Neural cell (in vitro differentiated cells): ENCODE data around the gene DAPK2.

Experiments used
- EP300 ChIP-seq: fragments of 450-650 bp; conservative IDR thresholded peaks from 2 replicates; pipeline ENCODE4 v1.6.1; 2014; ENCODE audit warnings: antibody characterized with exemption, mild to moderate bottlenecking, moderate library complexity; ENCODE audit not compliant: poor library complexity, severe bottlenecking
- POLR2AphosphoS5 ChIP-seq: IDR thresholded peaks from 2 replicates; pipeline ENCODE4 v1.6.1; 2012
- TF ChIP-seq, protein P1 (sequence below): fragments of 450-650 bp; IDR thresholded peaks from 2 replicates; pipeline ENCODE4 v1.5.1; 2014; ENCODE audit warnings: antibody characterized with exemption, mild to moderate bottlenecking, moderate library complexity; ENCODE audit not compliant: poor library complexity, severe bottlenecking

DNA sequence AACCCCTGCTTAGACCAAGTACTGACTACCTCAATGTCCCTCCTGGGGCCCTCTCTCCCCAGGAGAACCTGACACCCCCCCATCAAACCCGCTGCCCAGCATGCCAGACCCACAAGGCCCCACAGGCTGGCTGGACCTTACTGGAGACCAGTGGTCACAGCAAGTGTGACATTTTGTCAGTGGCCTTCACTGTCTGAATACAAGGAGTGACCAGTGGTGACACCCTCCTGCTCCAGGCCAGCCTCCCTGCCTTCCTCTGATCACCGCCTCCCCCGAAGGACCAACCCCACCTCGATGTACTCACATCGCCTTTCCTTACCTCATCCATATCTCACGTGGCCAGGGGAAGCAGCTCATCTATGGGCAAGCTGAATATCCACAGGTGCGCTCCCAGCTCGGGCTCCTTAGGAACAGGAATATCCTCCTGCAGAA, 150.5 kb downstream of the DAPK2 start:
- TF ChIP-seq, protein P1, sequence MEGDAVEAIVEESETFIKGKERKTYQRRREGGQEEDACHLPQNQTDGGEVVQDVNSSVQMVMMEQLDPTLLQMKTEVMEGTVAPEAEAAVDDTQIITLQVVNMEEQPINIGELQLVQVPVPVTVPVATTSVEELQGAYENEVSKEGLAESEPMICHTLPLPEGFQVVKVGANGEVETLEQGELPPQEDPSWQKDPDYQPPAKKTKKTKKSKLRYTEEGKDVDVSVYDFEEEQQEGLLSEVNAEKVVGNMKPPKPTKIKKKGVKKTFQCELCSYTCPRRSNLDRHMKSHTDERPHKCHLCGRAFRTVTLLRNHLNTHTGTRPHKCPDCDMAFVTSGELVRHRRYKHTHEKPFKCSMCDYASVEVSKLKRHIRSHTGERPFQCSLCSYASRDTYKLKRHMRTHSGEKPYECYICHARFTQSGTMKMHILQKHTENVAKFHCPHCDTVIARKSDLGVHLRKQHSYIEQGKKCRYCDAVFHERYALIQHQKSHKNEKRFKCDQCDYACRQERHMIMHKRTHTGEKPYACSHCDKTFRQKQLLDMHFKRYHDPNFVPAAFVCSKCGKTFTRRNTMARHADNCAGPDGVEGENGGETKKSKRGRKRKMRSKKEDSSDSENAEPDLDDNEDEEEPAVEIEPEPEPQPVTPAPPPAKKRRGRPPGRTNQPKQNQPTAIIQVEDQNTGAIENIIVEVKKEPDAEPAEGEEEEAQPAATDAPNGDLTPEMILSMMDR = no peak
- TF ChIP-seq POLR2AphosphoS5 (no peak), EP300 (no peak)
